Mesothelial cell of epicardium (in vitro differentiated cells): ENCODE results near the gene ALDH3B1. TPM values are rescaled to one million over a fixed set of nuclear protein-coding genes. Genes with fewer than 3 reads are reported as not detected.
A peak's percentile ranks its signal among the peaks of the same experiment; 100 is the strongest.

Experiments used
- DNase-seq, 2 experiments: peaks; one replicate each; pipeline ENCODE4 v3.0.0; 2021; ENCODE audit warnings: low spot score in 2 of 2; ENCODE audit not compliant: unreplicated experiment in 2 of 2
- H3K27ac Mint-ChIP-seq: 2 replicates; pipeline ENCODE4 v1.8.0; 2021; ENCODE audit warnings: mixed read lengths
- H3K27me3 Mint-ChIP-seq: 2 replicates; pipeline ENCODE4 v1.8.0; 2021; ENCODE audit warnings: low read depth, mixed read lengths
- H3K36me3 Mint-ChIP-seq: 2 replicates; pipeline ENCODE4 v1.8.0; 2021; ENCODE audit warnings: mixed read lengths
- H3K4me1 Mint-ChIP-seq: 2 replicates; pipeline ENCODE4 v1.8.0; 2021; ENCODE audit warnings: mixed read lengths
- H3K4me3 Mint-ChIP-seq: 2 replicates; pipeline ENCODE4 v1.8.0; 2021; ENCODE audit warnings: mild to moderate bottlenecking, moderate library complexity, mixed read lengths
- H3K9me3 Mint-ChIP-seq: 2 replicates; pipeline ENCODE4 v1.8.0; 2021; ENCODE audit warnings: mixed read lengths
- CTCF ChIP-seq: fragments of 200-600 bp; sonication (generic); IDR thresholded peaks from one replicate; pipeline ENCODE4 v1.5.0; 2021; ENCODE audit warnings: antibody characterized with exemption; ENCODE audit not compliant: unreplicated experiment
- total RNA-seq: library from RNA; stranded (reverse); gene quantifications from 3 replicates; pipeline ENCODE4 v1.2.1, GENCODE V29; 2021

The ALDH3B1 gene
- total RNA-seq, 1 donor from 2014 or later: 1.8 TPM

GRCh38 chr11:68038226-68038717 lies 28.1 kb downstream of the ALDH3B1 start:
- TF ChIP-seq CTCF: no peak
- Mint-ChIP-seq H3K27ac (no peak overlapping the region), H3K4me1 (peaks cover 8% of the 10 kb centered on the region), H3K9me3 (no peaks in the 10 kb centered on the region), H3K27me3 (no peaks in the 10 kb centered on the region), H3K4me3 (peak overlapping the region; percentile 43), H3K36me3 (peaks cover 4% of the 10 kb centered on the region)
- DNase-seq: no peak

GRCh38 chr11:68038718-68039525 lies 28.8 kb downstream of the ALDH3B1 start, which contains the start of gene TCIRG1:
TSS of gene TCIRG1 (plus strand) at chr11:68039025. CDS start at chr11:68041272, 2,247 bp downstream.
- Mint-ChIP-seq H3K9me3 (no peaks in the 10 kb centered on the region), H3K4me3 (peak within 1 kb of the TSS; percentile 57), H3K27me3 (no peaks in the 10 kb centered on the region), H3K27ac (peak within 1 kb of the TSS; percentile 91), H3K36me3 (peaks cover 1% of the 10 kb centered on the region), H3K4me1 (peaks cover 8% of the 10 kb centered on the region)
- DNase-seq: no peak
- TF ChIP-seq CTCF: no peak

- Mint-ChIP-seq H3K4me3 (peak overlapping the region; percentile 57), H3K27me3 (no peaks in the 10 kb centered on the region), H3K9me3 (no peaks in the 10 kb centered on the region), H3K27ac (peak overlapping the region; percentile 91), H3K36me3 (no peaks in the 10 kb centered on the region), H3K4me1 (peaks cover 8% of the 10 kb centered on the region)
- no peak for DNase-seq
- no peak for TF ChIP-seq CTCF
These were observed 29.5 kb downstream of the ALDH3B1 start for GRCh38 chr11:68039526-68040086.

GRCh38 chr11:68040101-68040956 lies 30.2 kb downstream of the ALDH3B1 start:
- H3K4me1 Mint-ChIP-seq: peaks cover 8% of the 10 kb centered on the region
- TF ChIP-seq CTCF: no peak
- no peaks in the 10 kb centered on the region for H3K9me3 Mint-ChIP-seq
- no peak for DNase-seq
- H3K36me3 Mint-ChIP-seq: no peaks in the 10 kb centered on the region
- H3K27ac Mint-ChIP-seq: peak overlapping the region; percentile 91
- H3K27me3 Mint-ChIP-seq: no peaks in the 10 kb centered on the region
- H3K4me3 Mint-ChIP-seq: peak overlapping the region; percentile 57

- Mint-ChIP-seq H3K27ac (no peak overlapping the region), H3K36me3 (no peaks in the 10 kb centered on the region), H3K4me3 (no peak overlapping the region), H3K4me1 (peaks cover 8% of the 10 kb centered on the region), H3K27me3 (no peaks in the 10 kb centered on the region), H3K9me3 (no peaks in the 10 kb centered on the region)
- no peak for TF ChIP-seq CTCF
- no peak for DNase-seq
These were observed 30.9 kb downstream of the ALDH3B1 start for GRCh38 chr11:68040957-68041591.
